HEK293T (cell line): ENCODE results near the gene FNTB.
A peak's percentile ranks its signal among the peaks of the same experiment; 100 is the strongest.

ENCODE experiments used
- CTCF ChIA-PET: fragments of 350-600 bp; formaldehyde crosslinking; extraction: SDS; loops from one replicate; lab custom pipeline; 2021; ENCODE audit warnings: antibody characterized with exemption, inconsistent platforms; lab: Yijun Ruan, JAX
- POLR2A ChIA-PET: fragments of 350-600 bp; formaldehyde crosslinking; extraction: SDS; loops from one replicate; lab custom pipeline; 2020; ENCODE audit warnings: antibody characterized with exemption, inconsistent platforms; lab: Yijun Ruan, JAX
- DNase-seq: peaks from one replicate; pipeline ENCODE4 v3.0.0; 2012; ENCODE audit warnings: mixed read lengths; ENCODE audit errors: extremely low spot score
- ARNT ChIP-seq: fragments of 450-650 bp; IDR thresholded peaks from 2 replicates; pipeline ENCODE4 v1.6.1; 2017; ENCODE audit warnings: mild to moderate bottlenecking
- BHLHE40 ChIP-seq: fragments of 450-650 bp; IDR thresholded peaks from 2 replicates; pipeline ENCODE4 v1.6.1; 2016; ENCODE audit warnings: mild to moderate bottlenecking, moderate library complexity, borderline replicate concordance
- CTBP1 ChIP-seq: fragments of 450-650 bp; IDR thresholded peaks from 2 replicates; pipeline ENCODE4 v1.6.1; 2016; ENCODE audit warnings: borderline replicate concordance
- ELF4 ChIP-seq: fragments of 450-650 bp; IDR thresholded peaks from 2 replicates; pipeline ENCODE4 v1.6.1; 2017; ENCODE audit warnings: antibody characterized with exemption
- FOXA1 ChIP-seq: fragments of 450-650 bp; IDR thresholded peaks from 2 replicates; pipeline ENCODE4 v1.6.1; 2016; ENCODE audit warnings: mild to moderate bottlenecking
- FOXK2 ChIP-seq: fragments of 450-650 bp; IDR thresholded peaks from 2 replicates; pipeline ENCODE4 v1.6.1; 2016; ENCODE audit warnings: mild to moderate bottlenecking
- FOXM1 ChIP-seq: fragments of 450-650 bp; IDR thresholded peaks from 2 replicates; pipeline ENCODE4 v1.6.1; 2017; ENCODE audit warnings: mild to moderate bottlenecking, borderline replicate concordance
- HDGF ChIP-seq: fragments of 450-650 bp; IDR thresholded peaks from 2 replicates; pipeline ENCODE4 v1.6.1; 2017; ENCODE audit warnings: antibody characterized with exemption, borderline replicate concordance
- L3MBTL2 ChIP-seq: fragments of 450-650 bp; conservative IDR thresholded peaks from 2 replicates; pipeline ENCODE4 v1.6.1; 2016; ENCODE audit warnings: mild to moderate bottlenecking
- LEF1 ChIP-seq: fragments of 450-650 bp; IDR thresholded peaks from 2 replicates; pipeline ENCODE4 v1.6.1; 2017; ENCODE audit warnings: mild to moderate bottlenecking, borderline replicate concordance
- NFRKB ChIP-seq: fragments of 450-650 bp; IDR thresholded peaks from 2 replicates; pipeline ENCODE4 v1.6.1; 2016; ENCODE audit warnings: mild to moderate bottlenecking, moderate library complexity
- PKNOX1 ChIP-seq: fragments of 450-650 bp; IDR thresholded peaks from 2 replicates; pipeline ENCODE4 v1.6.1; 2016
- SP1 ChIP-seq: fragments of 450-650 bp; IDR thresholded peaks from 2 replicates; pipeline ENCODE4 v1.6.1; 2017
- SUZ12 ChIP-seq: fragments of 450-650 bp; IDR thresholded peaks from 2 replicates; pipeline ENCODE4 v1.6.1; 2016; ENCODE audit warnings: mild to moderate bottlenecking
- TARDBP ChIP-seq: fragments of 450-650 bp; IDR thresholded peaks from 2 replicates; pipeline ENCODE4 v1.6.1; 2016
- ZNF384 ChIP-seq: fragments of 450-650 bp; IDR thresholded peaks from 2 replicates; pipeline ENCODE4 v1.6.1; 2016

Gene FNTB

GRCh38 chr14:64986648-64987437 lies at the start of gene FNTB:
Gene FNTB (plus strand): TSS chr14:64986895. CDS start chr14:64986954, 59 bp downstream.
- POLR2A ChIA-PET, result interaction anchor here (0.6 to 3.5 kb wide), 31 partner anchors 8 to 838 kb away, joined by 3 to 36 read pairs (median 6); partner anchors contain the start of genes CHURC1, MAX and RAB15
- peak; percentile 94 for DNase-seq
- no peak for TF ChIP-seq FOXA1
- TF ChIP-seq SUZ12, result peak; percentile 75
- no peak for TF ChIP-seq HDGF
- TF ChIP-seq PKNOX1, result 0 out of 2 replicates have a peak, but pooled peaks have one; percentile 1
- TF ChIP-seq ELF4, result no peak
- no peak for TF ChIP-seq ZNF384
- no peak for TF ChIP-seq CTBP1
- TF ChIP-seq BHLHE40, result no peak
- no peak for TF ChIP-seq NFRKB
- TF ChIP-seq FOXK2, result no peak
- TF ChIP-seq L3MBTL2, result peak; percentile 93
- CTCF ChIA-PET, result interaction anchor here (0.5 to 2.3 kb wide), 6 partner anchors 10 to 33 kb away, joined by 4 to 24 read pairs (median 4); no protein-coding TSS in a partner anchor

GRCh38 chr14:64937171-64937820 lies 49.4 kb upstream of the FNTB start:
- POLR2A ChIA-PET, result interaction anchor here (0.6 to 2.4 kb wide), 3 partner anchors 10 to 747 kb away, joined by 3 to 10 read pairs (median 6); partner anchors contain the start of gene FNTB
- CTCF ChIA-PET, result interaction anchor here (1.7 to 2.0 kb wide), 2 partner anchors 13 to 26 kb away, joined by 6 to 11 read pairs; no protein-coding TSS in a partner anchor
- TF ChIP-seq FOXK2 (no peak), FOXA1 (no peak), BHLHE40 (no peak), SUZ12 (no peak), PKNOX1 (no peak), TARDBP (no peak), FOXM1 (no peak), SP1 (no peak), ARNT (no peak), ELF4 (no peak), HDGF (no peak), CTBP1 (no peak), ZNF384 (no peak)
- DNase-seq, result no peak

- POLR2A ChIA-PET, result interaction anchor here (2.4 kb wide), 1 partner anchor 11 kb away, joined by 10 read pairs; no protein-coding TSS in a partner anchor
Observed at GRCh38 chr14:64937821-64938193, 48.9 kb upstream of the FNTB start.

GRCh38 chr14:64938972-64939816 lies 47.5 kb upstream of the FNTB start:
- TF ChIP-seq FOXA1 (no peak), ELF4 (no peak), LEF1 (no peak), HDGF (no peak), FOXK2 (no peak), CTBP1 (no peak), SP1 (no peak), SUZ12 (no peak), ZNF384 (no peak), ARNT (no peak), BHLHE40 (no peak), PKNOX1 (no peak), FOXM1 (no peak), TARDBP (no peak), NFRKB (no peak), L3MBTL2 (no peak)
- POLR2A ChIA-PET, result no interaction called here
- CTCF ChIA-PET, result no interaction called here
- no peak for DNase-seq

More at GRCh38 chr14:64937821-64938193, 48.9 kb upstream of the FNTB start:
- CTCF ChIA-PET, result interaction anchor here (2.0 kb wide), 1 partner anchor 26 kb away, joined by 11 read pairs; no protein-coding TSS in a partner anchor
- TF ChIP-seq BHLHE40 (no peak), HDGF (no peak)
- DNase-seq, result no peak

- POLR2A ChIA-PET, result no interaction called here
- no peak for DNase-seq
- TF ChIP-seq BHLHE40, result no peak
- no peak for TF ChIP-seq SP1
- TF ChIP-seq L3MBTL2, result no peak
- no peak for TF ChIP-seq NFRKB
- TF ChIP-seq HDGF, result no peak
- no peak for TF ChIP-seq ELF4
- TF ChIP-seq FOXK2, result no peak
- CTCF ChIA-PET, result no interaction called here
Observed at GRCh38 chr14:64939817-64940190, 46.9 kb upstream of the FNTB start.
